Measurements from ENCODE around the gene ASXL1.

The ASXL1 gene

GRCh38 chr20:32482442-32483261 is 124.5 kb downstream of the ASXL1 start:
- no peak for DNase-seq

GRCh38 chr20:32483351-32484224 is 125.5 kb downstream of the ASXL1 start:
- peak; percentile 79 for DNase-seq

DNA sequence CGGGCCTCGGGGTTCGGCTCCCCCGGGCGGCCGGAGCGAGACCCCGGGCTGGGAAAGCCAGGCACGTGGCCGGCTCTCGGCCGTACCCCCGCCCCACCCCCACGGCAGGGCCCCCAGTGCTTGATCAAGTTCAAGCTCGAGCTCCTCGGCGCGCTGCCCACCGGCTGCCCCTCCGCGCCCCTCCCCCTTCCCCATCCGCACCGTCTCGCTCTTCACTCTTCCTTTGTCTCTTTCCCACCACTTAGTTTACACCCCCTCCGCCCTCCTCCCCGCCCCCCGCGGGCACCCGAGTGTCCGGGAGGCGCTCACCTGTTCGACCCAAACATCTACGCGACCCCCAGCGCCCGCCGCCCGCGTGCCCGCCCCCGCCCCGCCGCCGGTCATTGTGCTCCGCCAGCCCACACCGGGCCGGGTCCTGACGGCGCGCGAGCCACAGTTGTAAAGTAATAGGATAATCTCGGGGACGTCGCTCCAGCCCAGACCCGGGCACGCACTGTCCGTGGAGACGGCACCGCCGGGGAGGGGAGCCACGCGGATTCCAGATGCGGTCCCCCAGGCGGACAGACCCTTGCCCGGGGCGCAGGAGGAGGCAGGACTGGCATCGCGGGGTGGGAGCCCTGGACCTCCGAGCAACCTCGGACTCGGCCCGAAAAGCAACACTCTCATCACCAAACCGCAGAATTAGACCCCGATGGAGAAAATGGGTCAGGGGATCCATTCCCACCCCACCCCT is 126.3 kb downstream of the ASXL1 start:
- DNase-seq = peak; percentile 71

DNA sequence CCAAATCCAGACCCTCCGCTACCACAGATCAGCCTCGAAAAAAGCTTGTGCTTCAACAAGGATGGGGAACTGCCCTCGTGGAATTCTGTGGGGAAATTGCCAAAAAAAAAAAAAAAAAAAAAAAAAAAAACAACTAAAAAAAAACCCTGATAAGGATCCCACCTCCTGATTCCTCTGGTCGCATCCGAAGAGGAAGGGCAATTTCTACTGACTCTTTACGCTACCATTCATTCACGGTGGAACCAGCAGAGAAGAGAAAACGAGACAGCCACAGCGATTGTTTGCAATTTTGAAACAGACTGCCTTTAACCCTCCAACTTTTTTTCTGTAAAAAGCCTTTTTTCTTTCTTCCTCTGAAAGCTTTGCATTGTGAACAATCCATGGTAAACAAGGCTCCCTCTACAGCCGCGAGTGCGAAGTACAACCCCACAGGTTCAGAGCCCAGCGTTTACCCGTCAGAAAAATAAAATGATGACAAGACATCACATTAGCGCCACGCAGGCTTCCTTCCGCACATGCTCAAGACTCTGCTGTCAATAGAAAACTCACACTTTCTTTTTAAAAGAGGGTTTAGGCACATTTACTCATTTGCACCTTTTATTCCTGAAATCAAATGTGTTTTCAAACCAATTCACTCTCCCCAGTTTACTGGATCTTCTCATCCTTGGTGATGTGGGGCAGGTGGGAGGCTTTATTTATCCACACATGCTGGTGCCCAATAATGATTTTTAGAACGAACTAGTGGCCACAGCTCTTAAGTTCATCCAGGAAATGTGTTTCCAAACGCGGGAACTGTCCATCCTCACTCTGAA is 127.0 kb downstream of the ASXL1 start:
- peak; percentile 80 for DNase-seq

DNA sequence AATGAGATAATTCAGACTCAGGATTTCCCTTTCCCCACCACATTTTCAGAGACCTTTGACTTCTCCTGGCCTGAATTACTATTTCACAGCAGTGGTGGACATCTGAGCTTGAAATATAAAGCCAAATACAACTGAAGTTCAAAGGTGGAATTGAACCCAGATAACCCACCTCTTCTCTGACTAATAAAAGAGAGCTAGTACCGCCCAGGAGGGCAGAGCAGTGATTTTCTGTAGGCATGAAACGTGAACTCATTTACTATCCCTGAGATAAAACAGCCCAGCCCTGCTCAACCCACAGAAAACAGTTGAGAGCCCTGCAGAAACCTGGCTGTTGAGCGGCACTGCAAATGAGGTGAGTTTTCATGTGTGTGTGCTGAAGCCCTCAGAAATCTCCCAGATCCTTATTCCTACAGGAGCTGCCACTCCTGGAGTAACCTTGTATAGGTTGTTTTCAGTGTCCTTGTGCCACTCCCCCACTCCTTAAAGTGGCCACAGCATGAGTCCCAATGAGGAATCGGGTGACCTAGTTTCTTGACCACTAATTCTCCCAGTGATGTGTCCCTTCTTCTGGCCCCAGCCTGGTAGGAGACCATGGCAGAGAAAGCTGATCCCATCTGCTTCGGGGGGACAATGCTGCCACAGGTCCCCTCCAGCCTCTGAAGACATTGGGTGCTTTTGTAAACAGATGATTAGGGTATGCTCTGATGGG is 127.8 kb downstream of the ASXL1 start:
- no peak for DNase-seq

GRCh38 chr20:32487381-32487780 is 129.2 kb downstream of the ASXL1 start:
- DNase-seq = no peak

DNA sequence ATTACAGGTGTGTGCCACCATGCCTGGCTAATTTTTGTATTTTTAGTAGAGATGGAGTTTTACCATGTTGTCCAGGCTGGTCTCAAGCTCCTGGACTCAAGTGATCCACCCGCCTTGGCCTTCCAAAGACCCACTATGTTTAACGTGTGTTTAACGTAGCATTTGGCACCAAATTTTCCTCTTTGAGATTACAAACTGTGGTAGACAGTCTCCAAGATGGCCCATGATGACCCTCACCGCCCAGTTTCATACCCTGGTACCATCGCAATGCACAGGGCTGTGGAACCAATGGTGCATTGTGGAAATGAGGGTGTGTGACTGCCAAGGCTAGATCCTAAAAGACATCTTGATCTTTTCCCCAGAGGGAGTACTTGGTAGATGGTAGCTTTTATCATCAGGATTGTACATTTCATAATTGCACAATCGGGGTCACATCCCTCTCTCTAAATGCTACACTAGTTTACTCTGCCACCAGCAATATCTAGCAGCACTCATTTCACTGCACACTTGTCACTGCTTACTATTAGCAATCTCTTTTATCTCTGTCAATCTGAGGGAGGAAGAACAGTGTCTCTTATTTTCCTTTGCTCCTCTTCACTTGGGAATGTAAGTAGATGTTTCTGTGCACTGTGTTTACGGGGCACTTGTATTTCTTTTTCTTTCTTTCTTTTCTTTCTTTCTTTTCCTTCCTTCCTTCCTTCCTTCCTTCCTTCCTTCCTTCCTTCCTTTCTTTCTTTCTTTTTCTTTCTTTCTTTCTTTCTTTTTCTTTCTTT is 130.1 kb downstream of the ASXL1 start:
- DNase-seq = no peak

Data from activated CD8-positive, alpha-beta memory T cell treated with anti-CD3 and anti-CD28 coated beads, Interleukin-2, amount 50 U/mL, for 48 hours (primary cell).